ENCODE data around the gene RGS12. TPM values are rescaled to one million over a fixed set of nuclear protein-coding genes. Genes with fewer than 3 reads are reported as not detected.

RGS12 gene
- total RNA-seq, 1 donor from 2014 or later: 59.5 TPM

GRCh38 chr4:3316146-3316545 is 23.3 kb downstream of the RGS12 start:
- intact Hi-C loops (cut with DNase I): no loop called here

GRCh38 chr4:3317011-3317655 is 24.3 kb downstream of the RGS12 start:
- no peak for ATAC-seq
- intact Hi-C loops (cut with DNase I): no loop called here
- no peak for TF ChIP-seq CTCF (IDR thresholded peaks at IDR 0.05)

More at GRCh38 chr4:3316146-3316545, 23.3 kb downstream of the RGS12 start:
- no peak for TF ChIP-seq CTCF (IDR thresholded peaks at IDR 0.05)
- Histone ChIP-seq H3K4me3 (no peak overlapping the region), H3K27me3 (ENCODE audit: low read depth) (no peaks in the 10 kb centered on the region), H3K27ac (no peak overlapping the region), H3K4me1 (peaks cover 8% of the 10 kb centered on the region), H3K9me3 (no peaks in the 10 kb centered on the region), H3K36me3 (peaks cover 25% of the 10 kb centered on the region)
- DNase-seq (no peak), ATAC-seq (no peak)

GRCh38 chr4:3317656-3318211 is 24.9 kb downstream of the RGS12 start:
- Histone ChIP-seq H3K27ac (no peak overlapping the region), H3K9me3 (no peaks in the 10 kb centered on the region), H3K4me3 (no peak overlapping the region), H3K36me3 (peaks cover 25% of the 10 kb centered on the region), H3K4me1 (peaks cover 21% of the 10 kb centered on the region), H3K27me3 (ENCODE audit: low read depth) (no peaks in the 10 kb centered on the region)
- intact Hi-C loops (cut with DNase I): no loop called here
- peak in 1 of 2 donors; percentile 24 for ATAC-seq
- no peak for DNase-seq
- TF ChIP-seq CTCF (IDR thresholded peaks at IDR 0.05): no peak

More at GRCh38 chr4:3317011-3317655, 24.3 kb downstream of the RGS12 start:
- H3K36me3 ChIP-seq: peaks cover 25% of the 10 kb centered on the region
- no peak for DNase-seq
- H3K27me3 ChIP-seq (ENCODE audit: low read depth): no peaks in the 10 kb centered on the region
- no peak overlapping the region for H3K27ac ChIP-seq
- H3K4me3 ChIP-seq: no peak overlapping the region
- H3K4me1 ChIP-seq: peaks cover 18% of the 10 kb centered on the region
- no peaks in the 10 kb centered on the region for H3K9me3 ChIP-seq

GRCh38 chr4:3318561-3319021 is 25.8 kb downstream of the RGS12 start:
- H3K27me3 ChIP-seq (ENCODE audit: low read depth): no peaks in the 10 kb centered on the region
- H3K4me1 ChIP-seq: peaks cover 21% of the 10 kb centered on the region
- H3K27ac ChIP-seq: no peak overlapping the region
- intact Hi-C loops (cut with DNase I): no loop called here
- TF ChIP-seq CTCF (IDR thresholded peaks at IDR 0.05): no peak
- H3K9me3 ChIP-seq: no peaks in the 10 kb centered on the region
- H3K4me3 ChIP-seq: no peak overlapping the region
- ATAC-seq (no peak), DNase-seq (no peak)
- H3K36me3 ChIP-seq: peaks cover 25% of the 10 kb centered on the region

- no peak for TF ChIP-seq CTCF (IDR thresholded peaks at IDR 0.05)
- H3K27ac ChIP-seq: no peak overlapping the region
- H3K36me3 ChIP-seq: peaks cover 25% of the 10 kb centered on the region
- H3K27me3 ChIP-seq (ENCODE audit: low read depth): no peaks in the 10 kb centered on the region
- H3K4me1 ChIP-seq: peaks cover 21% of the 10 kb centered on the region
- DNase-seq: no peak
- no peak overlapping the region for H3K4me3 ChIP-seq
- ATAC-seq: no peak
- H3K9me3 ChIP-seq: no peaks in the 10 kb centered on the region
- intact Hi-C loops (cut with DNase I): no loop called here
These were observed 27.7 kb downstream of the RGS12 start for GRCh38 chr4:3320361-3321023.
